NCI-H460 (cell line): ENCODE results near the gene RAB23. TPM values are rescaled to one million over a fixed set of nuclear protein-coding genes. Genes with fewer than 3 reads are reported as not detected.

Experiments
- DNase-seq: peaks from one replicate; pipeline ENCODE4 v3.0.0-alpha.2; 2016; ENCODE audit warnings: low read depth; ENCODE audit errors: extremely low read depth
- polyA plus RNA-seq: library from polyadenylated mRNA; depleted of rRNA; stranded (reverse); fragments of >200 nt; gene quantifications from 2 replicates; pipeline ENCODE4 v1.2.3, GENCODE V29; 2014; cell fraction: nucleus; rRNA removed
- total RNA-seq: library from RNA; depleted of rRNA; stranded (reverse); fragments of >200 nt; shearing (Covaris generic); gene quantifications from 2 replicates; pipeline ENCODE4 v1.2.3, GENCODE V29; 2014; rRNA removed

Gene RAB23
- total RNA-seq: 11.3 and 13.1 TPM in 2 replicates
- polyA plus RNA-seq: 5.3 and 7.7 TPM in 2 replicates

DNA sequence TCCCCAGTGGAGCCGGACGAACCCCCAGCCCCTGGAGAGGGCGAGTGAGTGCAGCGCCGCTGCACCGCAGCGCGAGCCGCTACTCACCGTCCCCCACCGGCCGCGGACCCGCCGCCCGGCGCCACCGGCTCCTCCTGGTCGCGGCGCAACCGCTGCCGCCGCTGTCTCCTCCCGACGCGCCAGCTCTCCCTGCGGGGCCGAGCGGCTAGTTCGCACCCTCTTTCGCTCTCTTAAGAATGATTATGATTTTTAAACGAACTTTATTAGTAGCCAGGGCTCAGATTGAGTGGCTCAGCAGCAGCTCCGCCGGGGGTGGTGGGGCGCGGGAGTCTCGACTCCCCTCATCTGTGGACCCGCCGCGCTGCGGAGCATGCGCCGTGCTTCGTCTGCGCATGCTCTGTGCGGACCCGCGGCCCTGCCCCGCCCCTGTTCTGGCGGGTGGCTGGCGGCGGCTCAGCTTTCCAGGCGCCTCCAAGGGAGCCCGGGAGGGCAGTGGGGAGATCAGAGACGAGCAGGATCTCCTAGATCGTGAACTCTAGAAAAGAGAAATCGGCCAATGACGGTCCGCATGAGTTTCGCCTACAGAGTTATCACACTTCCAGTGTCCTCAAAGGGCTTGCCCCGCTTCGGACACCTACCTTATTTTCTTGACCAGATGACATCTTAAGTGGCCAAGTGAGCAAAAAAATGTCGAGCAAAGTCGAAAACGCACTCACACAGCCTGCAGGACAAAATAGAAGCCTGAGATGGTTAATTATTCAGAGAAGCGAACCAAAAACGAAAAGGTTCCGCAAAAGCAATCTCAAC is at the start of gene RAB23:
Gene RAB23, minus strand, starts transcription at position 372 of the 807 bp plus-strand sequence. CDS start 11,927 bp downstream, outside the sequence.
- peak; percentile 71 for DNase-seq

DNA sequence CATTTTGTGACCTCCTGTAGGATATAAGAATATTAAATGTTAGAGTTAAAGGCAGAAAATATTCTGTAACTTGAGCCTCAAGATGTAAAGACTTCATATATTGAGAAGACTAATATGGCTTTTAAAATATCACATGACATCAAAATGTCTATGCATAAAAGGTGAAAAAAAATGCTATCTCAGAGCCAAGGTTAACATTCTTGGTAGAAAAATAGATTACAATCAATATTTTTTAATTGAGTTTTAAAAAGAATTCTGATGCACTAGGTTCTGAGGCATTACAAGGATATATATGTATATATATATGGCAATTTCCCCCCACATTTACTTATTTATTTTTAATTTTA is 46.2 kb upstream of the RAB23 start:
- no peak for DNase-seq

DNA sequence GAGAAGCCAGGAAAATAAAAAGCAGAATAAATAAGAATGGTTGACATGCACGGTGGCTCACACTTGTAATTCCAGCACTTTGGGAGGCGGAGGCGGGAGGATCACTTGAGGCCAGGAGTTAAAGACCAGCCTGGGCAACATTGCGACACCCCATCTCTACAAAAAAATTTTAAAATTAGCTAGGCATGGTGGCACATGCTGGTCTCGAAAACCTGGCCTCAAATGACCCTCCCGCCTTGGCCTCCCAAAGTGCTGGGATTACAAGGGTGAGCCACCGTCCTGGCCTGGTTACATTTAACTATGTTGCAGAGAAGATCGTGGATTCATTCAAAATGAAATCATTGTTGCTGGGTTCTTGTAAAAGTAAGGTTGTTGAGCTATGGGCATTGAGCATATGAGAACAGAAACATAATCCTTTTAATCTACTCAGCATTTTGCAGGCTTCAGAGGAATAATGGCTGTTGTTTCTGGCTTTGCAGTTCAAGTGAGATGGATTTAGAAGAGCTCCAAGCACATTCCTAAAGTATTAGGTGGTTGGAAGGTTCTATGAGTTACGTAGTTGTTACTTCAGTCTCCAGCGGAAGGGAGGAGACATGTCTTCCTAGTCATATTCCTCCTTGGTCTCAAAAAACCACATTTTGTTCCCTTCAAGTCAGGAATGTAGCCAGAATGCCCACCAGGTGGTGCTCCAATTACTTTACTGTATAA is 45.6 kb upstream of the RAB23 start:
- peak; percentile 54 for DNase-seq

DNA sequence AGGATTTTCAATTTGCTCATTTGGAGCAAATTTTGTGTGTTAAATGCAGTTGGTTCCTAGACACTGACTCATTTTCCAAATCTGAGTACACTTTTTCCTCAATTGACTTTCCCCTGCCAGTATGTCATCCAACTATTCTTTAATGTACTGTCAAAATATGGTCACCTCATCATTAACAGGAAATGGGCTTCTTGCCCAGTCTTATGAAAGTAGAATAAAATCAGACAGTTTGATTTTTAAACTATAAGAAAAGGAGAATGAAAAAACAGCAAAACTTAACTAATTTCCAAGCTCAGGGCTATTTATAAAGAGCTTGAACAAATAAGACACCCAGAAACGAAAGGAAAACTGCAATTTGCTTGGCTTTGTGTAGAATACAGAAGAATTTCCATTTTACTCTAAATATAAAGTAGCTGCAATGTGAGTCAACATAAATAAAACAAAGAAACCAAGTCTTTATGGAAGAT is 43.7 kb upstream of the RAB23 start:
- DNase-seq: no peak

DNA sequence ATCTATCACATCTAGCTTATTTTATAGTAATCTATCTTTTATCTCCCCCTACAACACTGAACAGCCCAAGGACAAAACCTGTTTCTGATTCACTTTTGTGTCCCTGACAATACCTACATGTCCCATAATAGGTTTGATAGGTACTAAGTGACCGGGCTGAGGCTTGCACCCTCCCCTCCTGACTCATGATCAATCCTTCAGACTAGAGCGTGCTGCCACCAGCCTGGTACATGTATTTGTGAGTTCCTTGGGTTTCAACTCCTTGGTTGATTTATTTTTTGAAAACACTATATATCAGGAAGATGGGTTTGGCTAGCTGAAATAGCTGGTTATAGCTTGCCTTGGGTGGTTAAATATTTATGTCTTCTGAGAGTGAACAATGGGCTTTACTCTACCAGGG is 41.6 kb upstream of the RAB23 start:
- DNase-seq: no peak

DNA sequence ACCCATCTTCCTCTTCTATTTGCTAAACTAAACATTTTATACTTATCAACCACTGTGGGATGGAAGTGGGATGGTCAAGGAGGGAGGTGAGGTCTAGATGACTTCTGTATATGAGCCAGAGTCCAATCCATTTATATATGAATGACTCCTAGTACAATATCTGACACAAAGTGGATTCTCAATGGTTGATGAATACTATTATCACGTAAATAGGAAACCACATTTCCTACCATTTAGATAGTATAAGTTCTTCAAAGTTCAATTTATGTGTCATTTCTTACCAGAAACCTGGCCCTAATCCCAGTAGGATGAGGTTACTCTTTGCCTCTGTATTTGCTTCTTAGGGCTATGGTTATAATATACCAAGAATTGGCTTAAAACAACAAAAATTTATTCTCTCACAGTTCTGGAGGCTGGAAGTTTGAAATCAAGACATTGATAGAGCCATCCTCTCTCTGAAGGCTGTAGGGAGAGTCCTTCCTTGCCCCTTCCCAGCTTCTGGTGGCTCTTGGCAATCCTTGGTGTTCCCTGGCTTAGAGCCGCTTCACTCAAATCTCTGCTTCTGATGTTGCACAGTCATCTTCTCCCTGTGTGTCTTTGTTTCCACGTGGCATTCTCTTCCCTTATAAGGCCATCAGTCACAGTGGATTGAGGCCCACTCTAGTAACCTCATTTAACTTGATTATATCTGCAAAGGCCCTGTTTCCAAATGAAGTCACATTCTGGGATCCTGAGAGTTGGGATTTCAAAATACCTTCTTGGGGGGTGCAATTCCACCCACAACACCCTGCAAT is 41.0 kb upstream of the RAB23 start:
- no peak for DNase-seq

DNA sequence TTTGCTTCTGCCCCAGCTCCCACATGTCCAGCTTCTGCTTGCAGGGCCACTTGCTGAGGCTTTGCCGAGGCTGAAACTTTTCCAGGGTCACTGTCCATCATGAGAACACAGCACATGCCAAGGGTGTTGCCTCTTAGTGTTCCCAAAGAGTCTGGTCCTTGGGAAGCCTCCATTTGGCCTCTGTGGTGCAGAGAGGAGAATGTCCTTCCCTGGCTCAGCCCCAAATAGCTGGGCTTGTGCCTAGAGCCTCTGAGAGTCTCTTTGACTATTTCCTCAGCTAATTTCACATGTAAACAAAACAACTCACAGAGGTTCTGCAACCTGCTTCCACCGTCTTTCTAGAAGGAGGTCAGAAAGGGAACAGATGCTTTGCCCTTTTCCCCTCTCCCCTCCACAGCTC is 40.4 kb upstream of the RAB23 start:
- no peak for DNase-seq

DNA sequence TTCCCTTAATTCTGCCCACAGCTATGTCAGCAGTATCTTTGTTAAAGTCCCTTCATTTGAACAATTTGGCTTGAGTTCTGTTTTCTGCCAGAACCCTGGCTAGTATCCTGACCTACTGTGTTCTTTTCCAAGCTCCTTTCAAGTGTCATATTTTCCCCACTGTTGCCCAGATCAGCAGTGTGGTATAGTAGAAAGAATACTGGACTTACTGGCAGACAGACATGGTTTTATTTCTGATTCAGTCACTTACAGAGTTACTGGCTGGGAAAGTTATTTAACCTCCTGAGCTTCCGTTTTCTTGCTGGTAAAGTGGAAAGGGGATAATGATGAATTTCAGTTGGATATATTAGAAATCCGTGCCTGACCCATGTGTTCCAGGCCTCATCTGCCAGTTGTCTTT is 39.8 kb upstream of the RAB23 start:
- DNase-seq: no peak

DNA sequence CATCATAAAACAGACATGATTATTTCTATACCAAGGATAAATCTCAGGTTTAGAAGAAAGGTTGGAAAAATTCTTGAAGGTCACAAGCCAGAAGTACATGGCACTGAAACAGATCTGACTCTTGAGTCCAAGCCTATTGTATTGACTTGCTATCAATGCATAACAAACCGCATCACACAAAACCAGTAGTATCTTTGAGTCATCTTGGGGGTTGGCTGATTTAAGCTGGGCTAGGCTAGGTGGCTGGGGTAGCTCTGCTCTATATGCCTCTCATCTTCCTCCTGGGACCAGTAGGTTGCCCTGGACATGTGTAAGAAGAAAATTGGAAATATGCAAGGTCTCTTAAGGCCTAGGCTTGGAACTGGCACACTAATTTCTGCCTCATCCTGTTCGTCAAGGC is 37.0 kb upstream of the RAB23 start:
- DNase-seq: no peak

DNA sequence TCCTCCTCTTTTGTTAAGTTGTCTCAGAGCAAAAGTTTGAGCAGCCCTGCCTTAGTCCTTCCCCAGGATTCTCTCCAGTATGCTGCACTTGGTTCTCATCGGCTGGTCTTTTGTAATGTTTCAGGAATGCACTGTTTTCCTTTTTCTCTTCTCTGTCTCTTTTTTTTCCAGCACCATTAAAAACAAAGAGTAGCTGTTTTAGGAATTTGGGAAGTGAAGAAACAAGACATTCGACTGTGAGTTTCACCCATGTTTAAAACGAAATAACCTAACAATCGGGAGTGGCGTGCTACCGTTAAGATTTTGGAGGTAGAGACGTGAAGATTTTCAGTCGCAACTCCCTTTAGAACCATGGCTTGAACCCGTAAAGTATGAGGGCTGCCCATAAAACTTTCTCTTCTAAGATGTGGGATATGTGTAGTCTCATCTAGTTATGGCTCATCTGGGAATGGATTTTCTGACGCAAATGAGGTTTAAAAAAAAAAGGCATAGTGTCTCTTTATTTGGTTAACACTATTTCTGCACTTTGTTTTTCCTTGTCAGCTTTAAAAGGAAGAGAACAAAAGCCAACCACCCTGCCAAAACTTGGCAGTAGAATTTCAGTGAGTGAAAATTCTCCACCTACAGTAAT is 35.9 kb upstream of the RAB23 start:
- no peak for DNase-seq

DNA sequence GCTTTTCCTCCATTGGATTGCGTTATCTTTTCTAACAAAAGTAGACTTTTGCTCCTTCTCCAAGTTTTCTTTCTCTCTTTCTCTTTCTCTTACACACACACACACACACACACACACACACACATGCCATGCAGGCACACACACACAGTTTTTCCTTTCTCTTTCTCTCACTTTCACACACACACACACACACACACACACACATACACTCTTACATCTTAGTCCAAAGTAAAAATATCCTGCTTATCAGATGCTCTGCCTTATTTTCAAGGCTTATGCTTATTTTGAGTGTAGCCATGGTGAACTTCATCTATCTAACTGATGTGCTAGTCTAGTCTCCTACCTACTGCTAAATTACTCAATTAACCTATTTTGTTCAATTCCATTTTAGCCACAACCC is 34.4 kb upstream of the RAB23 start:
- no peak for DNase-seq

DNA sequence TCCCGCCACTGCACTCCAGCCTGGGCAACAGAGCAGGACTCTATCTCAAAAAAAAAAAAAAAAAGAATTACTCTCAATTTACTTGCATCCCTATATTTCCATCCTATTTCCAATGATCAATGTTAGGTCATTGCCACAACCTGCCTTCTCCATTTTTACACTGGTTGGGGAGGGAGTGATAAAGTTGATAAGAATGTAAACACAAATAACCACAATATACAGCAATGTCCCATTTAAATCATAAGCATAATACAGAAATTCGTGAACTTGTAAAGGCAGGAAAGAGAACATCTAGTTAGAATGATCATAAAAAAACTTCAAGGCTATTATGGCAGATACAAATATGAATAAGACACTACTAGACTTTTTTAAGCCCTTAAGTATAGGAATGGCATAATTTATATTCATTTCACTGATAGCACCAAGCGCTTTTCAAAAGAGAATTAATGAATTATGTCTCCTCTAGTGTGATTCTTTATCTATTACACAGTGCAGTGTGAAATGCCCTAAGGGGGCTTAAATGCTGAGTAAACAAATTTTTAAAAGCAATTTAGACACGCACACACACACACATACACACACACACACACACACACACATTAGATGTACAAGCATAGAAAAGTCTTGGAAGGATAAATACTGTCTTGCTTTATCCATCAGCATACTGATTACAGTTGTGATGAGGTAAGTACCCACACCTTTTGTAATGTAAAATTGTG is 33.5 kb upstream of the RAB23 start:
- no peak for DNase-seq

DNA sequence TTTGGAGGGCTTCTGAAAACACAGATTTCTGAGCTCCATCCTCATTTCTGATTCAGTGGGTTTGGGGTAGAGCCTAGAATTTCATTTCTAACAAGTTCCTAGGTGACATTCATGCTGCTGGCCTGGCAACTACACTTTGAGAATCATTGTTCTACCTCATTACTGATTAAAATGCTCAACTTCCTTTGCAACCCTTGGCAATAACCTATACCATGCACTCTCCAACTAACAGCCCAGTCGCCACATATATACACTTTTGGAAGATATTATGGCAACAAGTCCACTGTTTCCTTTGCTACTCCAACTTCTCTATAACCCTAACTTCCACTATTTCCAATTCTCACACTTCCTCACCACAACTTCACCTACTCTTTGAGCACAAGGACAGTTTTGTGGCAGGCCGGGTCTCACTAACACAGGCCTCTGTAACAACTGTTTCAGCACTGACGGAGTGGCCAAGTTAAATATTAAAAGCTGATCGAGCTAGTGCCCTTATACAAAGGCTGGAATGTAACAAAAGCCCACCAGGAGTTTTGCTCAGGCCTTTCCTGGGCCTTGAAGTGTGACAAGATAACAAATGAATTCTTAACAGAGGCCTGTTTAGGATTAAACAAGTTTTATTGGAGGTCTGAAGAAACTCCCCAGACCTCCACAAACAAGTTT is 32.1 kb upstream of the RAB23 start:
- no peak for DNase-seq

DNA sequence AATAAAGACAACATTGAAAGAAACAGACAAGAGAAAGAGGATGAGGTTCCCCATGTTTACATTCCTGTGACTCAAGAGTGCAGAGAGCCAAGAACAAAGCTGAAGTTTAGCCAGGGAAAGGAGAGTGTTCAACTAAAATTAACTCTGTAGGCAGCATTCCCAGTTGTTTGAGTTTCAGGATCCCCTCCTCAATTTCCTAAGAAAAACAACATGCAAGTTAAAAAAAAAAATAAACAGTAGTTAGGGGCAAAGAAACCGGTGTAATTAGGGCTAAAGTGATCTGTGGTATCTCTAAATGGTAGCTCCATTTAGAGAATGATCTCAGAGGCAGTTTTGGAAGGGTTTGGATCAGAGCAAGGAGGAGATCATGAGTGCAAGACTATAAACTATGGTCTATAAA is 30.9 kb upstream of the RAB23 start:
- DNase-seq: no peak

DNA sequence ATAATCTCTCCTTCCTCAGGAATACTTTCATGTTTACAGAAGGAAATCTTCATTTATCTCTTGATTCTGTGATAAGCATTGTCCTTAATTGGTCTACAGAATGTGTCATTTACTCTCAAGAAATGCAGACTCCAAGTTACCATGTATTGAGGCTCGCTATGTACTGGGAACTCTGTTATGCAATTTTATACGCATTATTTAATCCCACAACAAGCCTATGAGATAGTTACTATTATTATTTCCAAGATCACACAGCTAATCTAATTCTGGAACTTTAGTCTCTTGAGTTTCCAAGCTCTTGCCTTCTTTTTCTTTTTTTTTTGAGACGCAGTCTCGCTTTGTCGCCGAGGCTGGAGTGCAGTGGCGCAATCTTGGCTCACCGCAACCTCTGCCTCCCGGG is 30.0 kb upstream of the RAB23 start:
- DNase-seq: no peak

DNA sequence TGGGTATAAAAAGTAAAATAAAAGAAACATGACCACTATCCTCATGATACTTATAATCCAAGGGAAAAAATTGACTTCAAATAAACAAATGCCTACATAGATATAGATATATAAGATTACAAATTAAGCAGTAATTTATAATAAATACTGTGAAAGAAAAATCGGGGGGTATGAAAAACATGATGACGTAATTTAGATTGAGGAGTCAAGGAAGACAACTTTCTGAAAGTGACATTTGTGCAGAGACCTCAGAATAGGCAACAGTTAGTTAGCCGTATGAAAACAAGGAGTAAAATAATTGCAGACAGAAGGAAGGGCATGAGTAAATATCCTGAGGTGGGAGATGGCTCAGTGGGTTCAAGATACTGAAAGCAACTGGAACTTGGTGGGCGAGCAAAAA is 28.2 kb upstream of the RAB23 start:
- DNase-seq: no peak

DNA sequence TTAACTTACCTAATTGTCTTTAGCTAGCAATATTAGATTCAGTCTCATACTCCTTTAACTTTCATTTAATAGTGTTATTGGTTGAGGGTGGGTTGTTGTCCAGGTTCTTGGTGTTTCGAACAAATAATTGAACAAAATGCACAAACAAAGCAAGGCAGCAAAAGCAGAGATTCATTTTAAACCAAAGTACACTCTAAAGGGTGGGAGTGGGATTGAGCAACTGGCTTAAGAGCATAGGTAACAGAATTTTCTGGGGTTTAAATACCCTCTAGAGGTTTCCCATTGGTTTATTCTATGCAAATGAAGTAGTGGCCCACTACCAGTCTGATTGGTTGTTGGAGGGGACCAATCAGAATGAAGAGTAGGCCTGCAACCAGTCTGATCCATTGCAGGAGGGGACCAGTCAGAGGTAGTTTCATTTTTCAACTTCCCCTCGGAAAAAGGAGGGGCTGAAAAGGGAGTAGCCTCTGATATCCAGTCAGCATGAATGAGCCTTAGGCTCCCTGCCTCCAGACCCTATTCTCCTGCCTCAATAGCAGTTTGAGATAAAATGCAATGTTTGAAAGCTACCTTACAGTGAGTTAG is 26.3 kb upstream of the RAB23 start:
- DNase-seq: no peak

DNA sequence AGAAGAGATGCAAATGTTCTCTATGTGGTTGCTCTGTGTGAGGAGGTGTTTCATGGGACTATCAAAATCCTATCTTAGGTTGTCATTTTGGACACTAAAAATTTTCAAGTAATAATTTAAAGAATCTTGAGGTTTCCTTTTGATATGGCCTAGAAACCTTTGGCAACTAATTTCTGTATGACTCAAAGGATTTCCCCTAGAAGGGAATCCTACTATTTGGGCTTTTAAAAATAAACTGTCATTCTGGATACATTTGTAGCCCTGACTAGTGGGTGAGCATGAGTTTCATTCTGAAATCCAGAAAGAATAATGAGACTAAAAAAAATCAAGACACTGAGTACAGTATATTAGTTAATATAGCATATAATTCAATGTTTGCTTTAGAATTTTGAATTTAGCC is 25.5 kb upstream of the RAB23 start:
- DNase-seq: no peak

DNA sequence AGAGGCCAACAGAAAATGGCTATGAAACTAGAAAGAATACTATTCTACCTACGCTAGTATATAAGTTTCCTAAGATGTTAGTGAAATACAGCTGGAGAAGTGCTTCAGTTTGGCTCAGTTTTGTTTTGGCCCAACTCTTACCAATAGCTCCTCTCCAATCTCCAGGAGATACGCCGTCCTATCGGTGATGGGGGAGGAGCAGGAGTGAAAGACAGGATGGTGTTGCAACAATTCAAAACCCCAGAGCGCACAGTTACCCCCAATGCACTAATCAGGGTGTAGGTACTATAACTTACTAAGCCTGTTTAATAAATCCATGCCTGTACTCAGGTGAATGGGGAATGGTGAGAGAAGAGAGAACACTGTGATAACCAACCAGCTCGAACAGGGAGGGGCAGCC is 24.2 kb upstream of the RAB23 start:
- no peak for DNase-seq
